CD14-positive monocyte (primary cell): Measurements from ENCODE around the gene MTUS2. TPM values are rescaled to one million over a fixed set of nuclear protein-coding genes. Genes with fewer than 3 reads are reported as not detected.

Experiments
- DNase-seq, 3 donors: peaks; one replicate each; pipeline ENCODE4 v3.0.0-alpha.2; 2011 to 2022
- H2AFZ ChIP-seq: 2 replicates; pipeline ENCODE4 v1.6.0; 2012; ENCODE audit warnings: mild to moderate bottlenecking, low read depth, low read length, inconsistent platforms; ENCODE audit not compliant: insufficient read depth, poor library complexity, severe bottlenecking
- H3K27ac ChIP-seq, 2 donors: 1 replicate in 1 of 2; 2 replicates in 1 of 2; pipeline ENCODE4 v1.5.1; 2012 to 2013; ENCODE audit warnings: low read length in 2 of 2, control low read depth in 1 of 2, inconsistent platforms in 1 of 2, low read depth in 1 of 2, mild to moderate bottlenecking in 1 of 2
- H3K27me3 ChIP-seq, 2 donors: one replicate each; pipeline versions ENCODE4 v1.6.0 to v1.6.1; 2011 to 2013; ENCODE audit warnings: low read length in 2 of 2; ENCODE audit not compliant: control insufficient read depth in 2 of 2, insufficient read depth in 2 of 2
- H3K36me3 ChIP-seq, 2 donors: replicated peaks in 1 of 2; 1 replicate in 1 of 2; 2 replicates in 1 of 2; pipeline versions ENCODE4 v1.5.1 to v1.6.1; 2012 to 2013; ENCODE audit warnings: low read length in 2 of 2, control low read depth in 1 of 2, inconsistent platforms in 1 of 2, mild to moderate bottlenecking in 1 of 2; ENCODE audit not compliant: insufficient read depth in 2 of 2, control insufficient read depth in 1 of 2
- H3K4me1 ChIP-seq, 2 donors: 1 replicate in 1 of 2; 2 replicates in 1 of 2; pipeline versions ENCODE4 v1.5.1 to v1.6.1; 2012 to 2013; ENCODE audit warnings: low read length in 2 of 2, control low read depth in 1 of 2, inconsistent platforms in 1 of 2, mild to moderate bottlenecking in 1 of 2, moderate library complexity in 1 of 2; ENCODE audit not compliant: insufficient read depth in 2 of 2, control insufficient read depth in 1 of 2
- H3K4me2 ChIP-seq: replicated peaks from 2 replicates; pipeline ENCODE3; 2012; ENCODE audit warnings: low read length, moderate library complexity, mild to moderate bottlenecking; ENCODE audit not compliant: poor library complexity, severe bottlenecking; ENCODE audit errors: extremely low read depth
- H3K4me3 ChIP-seq, 3 experiments: fragments of 200-600 bp in 1 of 3; sonication (generic) in 1 of 3; replicated peaks in 1 of 3; 1 replicate in 2 of 3; 2 replicates in 1 of 3; pipeline ENCODE4 v1.5.1; 2011 to 2013; ENCODE audit warnings: low read length in 3 of 3, mild to moderate bottlenecking in 3 of 3, control low read depth in 2 of 3, low read depth in 2 of 3, inconsistent platforms in 1 of 3, moderate library complexity in 1 of 3
- H3K79me2 ChIP-seq: 2 replicates; pipeline ENCODE4 v1.6.0; 2012; ENCODE audit warnings: mild to moderate bottlenecking, control low read depth, inconsistent platforms, low read length, moderate library complexity; ENCODE audit not compliant: insufficient read depth
- H3K9ac ChIP-seq: 2 replicates; pipeline ENCODE4 v1.6.0; 2017; ENCODE audit warnings: low read length, mild to moderate bottlenecking; ENCODE audit not compliant: insufficient read depth, poor library complexity, severe bottlenecking
- H3K9me3 ChIP-seq, 2 donors: replicated peaks in 1 of 2; 1 replicate in 1 of 2; 2 replicates in 1 of 2; pipeline versions ENCODE4 v1.5.1 to v1.6.1; 2012 to 2013; ENCODE audit warnings: low read length in 2 of 2, control low read depth in 1 of 2; ENCODE audit not compliant: control insufficient read depth in 1 of 2, insufficient read depth in 1 of 2
- H4K20me1 ChIP-seq: 2 replicates; pipeline ENCODE4 v1.6.0; 2012; ENCODE audit warnings: mild to moderate bottlenecking, low read length, control low read depth, moderate library complexity; ENCODE audit not compliant: insufficient read depth
- H3K27ac Mint-ChIP-seq, 7 donors: one replicate each; pipeline ENCODE4 v1.8.0; 2020; ENCODE audit warnings: mild to moderate bottlenecking in 7 of 7, mixed read lengths in 7 of 7, moderate library complexity in 6 of 7, inconsistent platforms in 2 of 7
- H3K27me3 Mint-ChIP-seq, 3 donors: one replicate each; pipeline ENCODE4 v1.8.0; 2021 to 2022; ENCODE audit warnings: low read depth in 3 of 3, mild to moderate bottlenecking in 3 of 3, mixed read lengths in 3 of 3, moderate library complexity in 3 of 3, inconsistent platforms in 1 of 3
- H3K36me3 Mint-ChIP-seq, 2 donors: one replicate each; pipeline ENCODE4 v1.8.0; 2020; ENCODE audit warnings: mixed read lengths in 2 of 2, inconsistent platforms in 1 of 2, mild to moderate bottlenecking in 1 of 2
- H3K4me1 Mint-ChIP-seq: one replicate; pipeline ENCODE4 v1.8.0; 2020; ENCODE audit warnings: mild to moderate bottlenecking, mixed read lengths
- H3K4me3 Mint-ChIP-seq, 2 donors: one replicate each; pipeline ENCODE4 v1.8.0; 2020; ENCODE audit warnings: mild to moderate bottlenecking in 2 of 2, mixed read lengths in 2 of 2, moderate library complexity in 1 of 2
- H3K9me3 Mint-ChIP-seq, 7 donors: one replicate each; pipeline ENCODE4 v1.8.0; 2020 to 2022; ENCODE audit warnings: mixed read lengths in 7 of 7, mild to moderate bottlenecking in 6 of 7, moderate library complexity in 6 of 7, inconsistent platforms in 2 of 7
- WGBS: methylation state at CpG from one replicate; pipeline ENCODE4 v1.1.5; 2013; ENCODE audit warnings: missing lambda C conversion rate; ENCODE audit not compliant: insufficient coverage; 5-methylcytosine and 5-hydroxymethylcytosine counted together
- intact Hi-C, 2 donors: fragments of 100-400 bp; cut with micrococcal nuclease; formaldehyde crosslinking; loops; one replicate each; pipeline versions ENCODE4 v1.15.0 to v1.15.1; 2023
- polyA plus RNA-seq, 3 donors: library from polyadenylated mRNA; depleted of rRNA in 1 of 3; unstranded in 2 of 3; stranded (reverse) in 1 of 3; fragments of 300-500 nt in 2 of 3; fragments of >200 nt in 1 of 3; fragmentation: Illumina TruSeq in 2 of 3; gene quantifications; 1 replicate in 2 of 3; 2 replicates in 1 of 3; pipeline ENCODE4 v1.2.3, GENCODE V29; 2012 to 2021
- TF ChIP-seq, protein P1 (sequence below): fragments of 200-600 bp; IDR thresholded peaks from one replicate; pipeline ENCODE4 v1.8.0; 2022; ENCODE audit warnings: antibody characterized with exemption, mild to moderate bottlenecking

MTUS2 gene
- polyA plus RNA-seq, 3 donors, result 0.04 TPM; not detected in 2

DNA sequence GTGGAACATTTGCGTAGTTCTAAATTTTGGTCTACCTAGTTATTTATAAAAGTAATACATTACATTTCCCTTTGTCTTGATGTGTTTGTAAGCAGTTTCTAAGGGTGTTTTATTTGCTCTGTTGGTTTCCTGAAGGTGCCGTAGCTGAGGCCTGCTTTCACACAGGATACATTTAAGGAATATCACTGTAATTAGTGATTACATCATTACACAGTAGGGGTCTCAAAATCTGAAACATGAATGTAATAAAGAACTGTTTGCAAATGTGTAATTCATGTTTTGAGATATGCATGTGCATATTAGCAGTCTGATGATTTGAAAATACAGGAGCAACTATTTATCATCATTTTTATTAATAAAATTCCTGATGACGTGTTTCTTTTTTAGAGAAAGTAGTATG lies 281.8 kb downstream of the MTUS2 start:
- TF ChIP-seq, protein P1, sequence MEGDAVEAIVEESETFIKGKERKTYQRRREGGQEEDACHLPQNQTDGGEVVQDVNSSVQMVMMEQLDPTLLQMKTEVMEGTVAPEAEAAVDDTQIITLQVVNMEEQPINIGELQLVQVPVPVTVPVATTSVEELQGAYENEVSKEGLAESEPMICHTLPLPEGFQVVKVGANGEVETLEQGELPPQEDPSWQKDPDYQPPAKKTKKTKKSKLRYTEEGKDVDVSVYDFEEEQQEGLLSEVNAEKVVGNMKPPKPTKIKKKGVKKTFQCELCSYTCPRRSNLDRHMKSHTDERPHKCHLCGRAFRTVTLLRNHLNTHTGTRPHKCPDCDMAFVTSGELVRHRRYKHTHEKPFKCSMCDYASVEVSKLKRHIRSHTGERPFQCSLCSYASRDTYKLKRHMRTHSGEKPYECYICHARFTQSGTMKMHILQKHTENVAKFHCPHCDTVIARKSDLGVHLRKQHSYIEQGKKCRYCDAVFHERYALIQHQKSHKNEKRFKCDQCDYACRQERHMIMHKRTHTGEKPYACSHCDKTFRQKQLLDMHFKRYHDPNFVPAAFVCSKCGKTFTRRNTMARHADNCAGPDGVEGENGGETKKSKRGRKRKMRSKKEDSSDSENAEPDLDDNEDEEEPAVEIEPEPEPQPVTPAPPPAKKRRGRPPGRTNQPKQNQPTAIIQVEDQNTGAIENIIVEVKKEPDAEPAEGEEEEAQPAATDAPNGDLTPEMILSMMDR, result no peak
- Histone ChIP-seq H3K9me3 (no peaks in the 10 kb centered on the region), H3K4me2 (no peak overlapping the region), H3K9ac (no peak overlapping the region), H3K36me3 (no peaks in the 10 kb centered on the region), H3K27ac (no peak overlapping the region), H3K4me1 (no peaks in the 10 kb centered on the region), H3K4me3 (no peak overlapping the region), H4K20me1 (no peaks in the 10 kb centered on the region), H3K79me2 (no peaks in the 10 kb centered on the region), H3K27me3 (no peaks in the 10 kb centered on the region), H2AFZ (no peak overlapping the region)
- Mint-ChIP-seq H3K27me3 (peaks cover 0 to 2% (median 2%) of the 10 kb centered on the region in 3 donors), H3K27ac (no peak overlapping the region), H3K36me3 (no peaks in the 10 kb centered on the region), H3K4me3 (no peak overlapping the region), H3K4me1 (no peaks in the 10 kb centered on the region), H3K9me3 (peaks cover 0 to 2% (median under 1%) of the 10 kb centered on the region in 7 donors)
- no peak for DNase-seq
- WGBS, result no CpG with 5 or more reads among the region's 3 CpGs
- intact Hi-C loops, result no loop called here

- Histone ChIP-seq H3K27me3 (no peaks in the 10 kb centered on the region), H4K20me1 (no peaks in the 10 kb centered on the region), H3K4me1 (no peaks in the 10 kb centered on the region), H3K9ac (no peak overlapping the region), H3K27ac (no peak overlapping the region), H3K4me3 (no peak overlapping the region), H3K36me3 (no peaks in the 10 kb centered on the region), H3K9me3 (no peaks in the 10 kb centered on the region), H2AFZ (no peak overlapping the region), H3K4me2 (no peak overlapping the region), H3K79me2 (no peaks in the 10 kb centered on the region)
- Mint-ChIP-seq H3K9me3 (peaks cover 0 to 2% (median 0%) of the 10 kb centered on the region in 7 donors), H3K4me3 (no peak overlapping the region), H3K36me3 (no peaks in the 10 kb centered on the region), H3K27ac (no peak overlapping the region), H3K4me1 (no peaks in the 10 kb centered on the region), H3K27me3 (peaks cover 0 to 2% (median 2%) of the 10 kb centered on the region in 3 donors)
- TF ChIP-seq, protein P1, result no peak
- no peak for DNase-seq
- 90% methylated on average over 2 of the region's 11 CpGs for WGBS
- intact Hi-C loops, result no loop called here
These were observed 283.1 kb downstream of the MTUS2 start for GRCh38 chr13:29103065-29103800.
